ENCODE measurements around the gene CSF2RB. TPM values are rescaled to one million over a fixed set of nuclear protein-coding genes. Genes with fewer than 3 reads are reported as not detected.
A peak's percentile ranks its signal among the peaks of the same experiment; 100 is the strongest.

Gene CSF2RB
- total and polyA plus RNA-seq, 3 experiments from 2014 or later = 0.09 to 0.20 (median 0.13) TPM

- no peaks in the 10 kb centered on the region for H3K4me1 Mint-ChIP-seq
- no peaks in the 10 kb centered on the region for H3K9me3 ChIP-seq (ENCODE audit: low read length)
- ChIA-PET CTCF (interaction anchor here (0.7 to 1.1 kb wide), 2 partner anchors 107 to 143 kb away, joined by 3 read pairs; no protein-coding TSS in a partner anchor), POLR2A (interaction anchor here (0.5 kb wide), 1 partner anchor 16 kb away, joined by 5 read pairs; no protein-coding TSS in a partner anchor)
- H3K27ac ChIP-seq (ENCODE audit: low read depth, low read length) = no peak overlapping the region
- no peaks in the 10 kb centered on the region for H3K36me3 ChIP-seq (ENCODE audit: insufficient read depth, low read length)
- no peak overlapping the region for H3K4me3 ChIP-seq (ENCODE audit: low read length)
- H3K27ac Mint-ChIP-seq = no peak overlapping the region
- H3K9me3 Mint-ChIP-seq = peaks cover 0 to 2% (median 0%) of the 10 kb centered on the region in 5 donors
- H3K27me3 ChIP-seq (ENCODE audit: insufficient read depth, low read length, poor library complexity, severe bottlenecking) = no peaks in the 10 kb centered on the region
- no peak for DNase-seq
- no peak overlapping the region for H3K4me3 Mint-ChIP-seq
- peaks cover 19 to 35% of the 10 kb centered on the region in 2 donors for H3K27me3 Mint-ChIP-seq
- H3K4me1 ChIP-seq (ENCODE audit: insufficient read depth, low read length) = no peaks in the 10 kb centered on the region
- H3K36me3 Mint-ChIP-seq = no peaks in the 10 kb centered on the region
These were observed 49.9 kb downstream of the CSF2RB start for GRCh38 chr22:36963302-36963701.

DNA sequence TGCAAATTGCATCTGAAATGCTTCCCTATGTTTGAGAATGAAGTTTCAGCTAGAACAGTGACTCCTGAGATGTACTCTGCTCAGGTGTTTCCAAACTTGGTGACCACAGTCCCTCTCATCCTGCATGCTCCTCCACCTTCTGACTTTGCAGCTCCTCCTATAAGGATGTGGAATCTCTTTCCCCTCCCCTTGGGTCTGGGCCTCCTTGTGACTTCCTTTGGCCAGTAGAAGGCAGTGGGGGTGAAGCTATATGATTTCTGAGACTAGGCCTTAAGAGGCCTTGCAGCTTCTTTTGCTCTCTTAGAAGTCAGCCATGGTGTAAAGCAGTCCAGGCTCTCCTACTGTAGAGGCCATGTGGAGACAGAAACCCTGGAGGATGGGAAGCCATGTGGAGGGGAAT is 50.7 kb downstream of the CSF2RB start:
- peak overlapping the region in 1 of 8 donors; percentile 59 for H3K27ac Mint-ChIP-seq
- H3K36me3 Mint-ChIP-seq = no peaks in the 10 kb centered on the region
- H3K27me3 ChIP-seq (ENCODE audit: insufficient read depth, low read length, poor library complexity, severe bottlenecking) = no peaks in the 10 kb centered on the region
- H3K4me3 ChIP-seq (ENCODE audit: low read length) = no peak overlapping the region
- DNase-seq = no peak
- no peaks in the 10 kb centered on the region for H3K9me3 Mint-ChIP-seq
- H3K4me1 ChIP-seq (ENCODE audit: insufficient read depth, low read length) = no peaks in the 10 kb centered on the region
- no peak overlapping the region for H3K27ac ChIP-seq (ENCODE audit: low read depth, low read length)
- H3K4me3 Mint-ChIP-seq = no peak overlapping the region
- H3K36me3 ChIP-seq (ENCODE audit: insufficient read depth, low read length) = no peaks in the 10 kb centered on the region
- H3K27me3 Mint-ChIP-seq = peaks cover 17 to 35% of the 10 kb centered on the region in 2 donors
- H3K9me3 ChIP-seq (ENCODE audit: low read length) = no peaks in the 10 kb centered on the region
- H3K4me1 Mint-ChIP-seq = no peaks in the 10 kb centered on the region
- CTCF ChIA-PET = interaction anchor here (1.1 to 3.5 kb wide), 2 partner anchors 13 to 108 kb away, joined by 3 to 22 read pairs; no protein-coding TSS in a partner anchor
- POLR2A ChIA-PET = no interaction called here

DNA sequence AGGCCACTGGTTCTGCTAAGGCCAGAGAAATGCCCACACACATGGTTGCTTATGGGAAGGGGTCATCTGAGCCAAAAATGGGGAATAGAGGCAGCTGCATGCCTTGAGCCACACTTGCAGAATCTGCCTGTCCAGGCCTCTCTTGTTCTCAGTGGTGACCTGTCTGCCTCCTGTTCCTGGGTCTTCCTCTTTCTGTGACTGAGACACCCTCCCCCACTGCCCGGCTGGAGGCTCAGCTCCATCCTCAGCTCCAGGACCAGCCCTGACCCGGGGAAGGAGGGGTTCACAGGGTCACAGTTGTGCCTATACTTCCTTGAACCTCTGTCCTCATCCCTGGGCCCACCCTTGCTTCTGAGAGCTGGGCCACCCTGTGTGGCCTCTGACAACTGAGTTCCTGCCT is 52.3 kb downstream of the CSF2RB start:
- no peak for DNase-seq
- H3K36me3 ChIP-seq (ENCODE audit: insufficient read depth, low read length) = no peaks in the 10 kb centered on the region
- peaks cover 12 to 23% of the 10 kb centered on the region in 2 donors for H3K27me3 Mint-ChIP-seq
- no peaks in the 10 kb centered on the region for H3K27me3 ChIP-seq (ENCODE audit: insufficient read depth, low read length, poor library complexity, severe bottlenecking)
- H3K4me3 Mint-ChIP-seq = no peak overlapping the region
- H3K9me3 Mint-ChIP-seq = no peaks in the 10 kb centered on the region
- no peaks in the 10 kb centered on the region for H3K4me1 Mint-ChIP-seq
- no peak overlapping the region for H3K4me3 ChIP-seq (ENCODE audit: low read length)
- no peak overlapping the region for H3K27ac ChIP-seq (ENCODE audit: low read depth, low read length)
- CTCF ChIA-PET = interaction anchor here (1.0 to 3.5 kb wide), 2 partner anchors 11 to 19 kb away, joined by 3 to 22 read pairs; no protein-coding TSS in a partner anchor
- no peaks in the 10 kb centered on the region for H3K4me1 ChIP-seq (ENCODE audit: insufficient read depth, low read length)
- POLR2A ChIA-PET = no interaction called here
- no peaks in the 10 kb centered on the region for H3K9me3 ChIP-seq (ENCODE audit: low read length)
- H3K27ac Mint-ChIP-seq = no peak overlapping the region
- H3K36me3 Mint-ChIP-seq = no peaks in the 10 kb centered on the region

DNA sequence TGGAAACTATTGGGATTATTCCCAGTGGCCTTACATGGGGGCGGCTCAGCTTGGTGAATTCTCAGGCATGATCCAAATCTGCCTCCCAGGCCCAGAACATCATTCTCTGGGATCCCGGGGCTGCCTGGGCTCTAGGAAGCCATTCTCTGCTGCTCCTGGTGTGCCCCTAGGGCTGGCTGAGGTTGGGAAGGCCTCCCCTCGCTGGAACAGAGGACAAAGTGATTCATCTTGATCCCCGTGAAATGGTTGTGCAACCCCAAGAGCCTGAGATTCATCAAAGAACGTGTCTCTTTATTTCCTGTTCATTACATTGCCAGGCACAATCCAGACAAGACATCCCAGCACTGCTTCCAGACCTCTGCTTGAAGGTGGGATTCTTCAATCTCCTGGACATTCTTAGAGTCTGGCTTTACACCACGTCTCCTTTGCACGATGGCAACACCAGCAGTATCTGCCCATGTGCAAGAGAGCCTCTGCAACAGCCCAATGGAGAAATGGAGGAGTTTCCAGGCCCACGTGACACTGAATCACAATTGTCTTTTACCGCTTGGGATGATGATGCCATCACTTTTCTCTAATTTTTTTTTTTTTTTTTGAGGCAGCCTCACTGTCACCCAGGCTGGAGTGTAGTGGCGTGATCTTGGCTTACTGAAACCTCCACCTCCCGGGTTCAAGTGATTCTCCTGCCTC is 53.6 kb downstream of the CSF2RB start:
- no peaks in the 10 kb centered on the region for H3K4me1 ChIP-seq (ENCODE audit: insufficient read depth, low read length)
- H3K36me3 ChIP-seq (ENCODE audit: insufficient read depth, low read length) = no peaks in the 10 kb centered on the region
- Mint-ChIP-seq H3K27ac (peak overlapping the region in 1 of 8 donors; percentile 3), H3K4me3 (no peak overlapping the region), H3K27me3 (peaks cover 7 to 11% of the 10 kb centered on the region in 2 donors), H3K36me3 (no peaks in the 10 kb centered on the region), H3K4me1 (no peaks in the 10 kb centered on the region), H3K9me3 (no peaks in the 10 kb centered on the region)
- ChIA-PET CTCF (interaction anchor here (0.6 to 3.5 kb wide), 3 partner anchors 10 to 458 kb away, joined by 3 to 22 read pairs (median 4); no protein-coding TSS in a partner anchor), POLR2A (no interaction called here)
- H3K4me3 ChIP-seq (ENCODE audit: low read length) = no peak overlapping the region
- no peak for DNase-seq
- no peaks in the 10 kb centered on the region for H3K9me3 ChIP-seq (ENCODE audit: low read length)
- no peaks in the 10 kb centered on the region for H3K27me3 ChIP-seq (ENCODE audit: insufficient read depth, low read length, poor library complexity, severe bottlenecking)
- H3K27ac ChIP-seq (ENCODE audit: low read depth, low read length) = no peak overlapping the region

GRCh38 chr22:36968249-36968964 is 55.0 kb downstream of the CSF2RB start:
- no peak overlapping the region for H3K27ac Mint-ChIP-seq
- no peaks in the 10 kb centered on the region for H3K4me1 Mint-ChIP-seq
- H3K9me3 Mint-ChIP-seq = no peaks in the 10 kb centered on the region
- Histone ChIP-seq H3K36me3 (ENCODE audit: insufficient read depth, low read length) (no peaks in the 10 kb centered on the region), H3K27me3 (ENCODE audit: insufficient read depth, low read length, poor library complexity, severe bottlenecking) (no peaks in the 10 kb centered on the region), H3K9me3 (ENCODE audit: low read length) (no peaks in the 10 kb centered on the region), H3K4me1 (ENCODE audit: insufficient read depth, low read length) (no peaks in the 10 kb centered on the region), H3K27ac (ENCODE audit: low read depth, low read length) (no peak overlapping the region), H3K4me3 (ENCODE audit: low read length) (no peak overlapping the region)
- CTCF ChIA-PET = interaction anchor here (1.4 kb wide), 2 partner anchors 9 to 112 kb away, joined by 4 to 7 read pairs; no protein-coding TSS in a partner anchor
- no peaks in the 10 kb centered on the region for H3K36me3 Mint-ChIP-seq
- POLR2A ChIA-PET = no interaction called here
- H3K4me3 Mint-ChIP-seq = no peak overlapping the region
- DNase-seq = no peak
- H3K27me3 Mint-ChIP-seq = peaks cover 2 to 5% of the 10 kb centered on the region in 2 donors

- Histone ChIP-seq H3K27ac (ENCODE audit: low read depth, low read length) (no peak overlapping the region), H3K36me3 (ENCODE audit: insufficient read depth, low read length) (no peaks in the 10 kb centered on the region), H3K4me1 (ENCODE audit: insufficient read depth, low read length) (no peaks in the 10 kb centered on the region), H3K4me3 (ENCODE audit: low read length) (no peak overlapping the region), H3K27me3 (ENCODE audit: insufficient read depth, low read length, poor library complexity, severe bottlenecking) (no peaks in the 10 kb centered on the region), H3K9me3 (ENCODE audit: low read length) (no peaks in the 10 kb centered on the region)
- DNase-seq = no peak
- POLR2A ChIA-PET = no interaction called here
- Mint-ChIP-seq H3K4me1 (no peaks in the 10 kb centered on the region), H3K9me3 (no peaks in the 10 kb centered on the region), H3K27me3 (peaks cover 0 to 3% of the 10 kb centered on the region in 2 donors), H3K27ac (peak overlapping the region in 1 of 8 donors; percentile 66), H3K36me3 (no peaks in the 10 kb centered on the region), H3K4me3 (no peak overlapping the region)
- CTCF ChIA-PET = no interaction called here
These were observed 58.1 kb downstream of the CSF2RB start for GRCh38 chr22:36971341-36972125.

- no peak overlapping the region for H3K27ac ChIP-seq (ENCODE audit: low read depth, low read length)
- no peaks in the 10 kb centered on the region for H3K9me3 Mint-ChIP-seq
- H3K9me3 ChIP-seq (ENCODE audit: low read length) = no peaks in the 10 kb centered on the region
- H3K36me3 ChIP-seq (ENCODE audit: insufficient read depth, low read length) = no peaks in the 10 kb centered on the region
- ChIA-PET POLR2A (interaction anchor here (0.7 kb wide), 1 partner anchor 146 kb away, joined by 3 read pairs; no protein-coding TSS in a partner anchor), CTCF (interaction anchor here (0.7 to 3.8 kb wide), 17 partner anchors 11 to 328 kb away, joined by 3 to 22 read pairs (median 4); partner anchors contain the start of gene IFT27)
- H3K27me3 ChIP-seq (ENCODE audit: insufficient read depth, low read length, poor library complexity, severe bottlenecking) = no peaks in the 10 kb centered on the region
- DNase-seq = no peak
- peaks cover 11% of the 10 kb centered on the region for H3K4me1 ChIP-seq (ENCODE audit: insufficient read depth, low read length)
- peaks cover 0 to 3% (median 0%) of the 10 kb centered on the region in 3 donors for H3K36me3 Mint-ChIP-seq
- H3K27me3 Mint-ChIP-seq = peaks cover 3 to 4% of the 10 kb centered on the region in 2 donors
- H3K4me3 Mint-ChIP-seq = peak overlapping the region in 6 of 7 donors; percentile 80 to 99 (median 94)
- H3K4me3 ChIP-seq (ENCODE audit: low read length) = no peak overlapping the region
- H3K27ac Mint-ChIP-seq = peak overlapping the region in 3 of 8 donors; percentile 62 to 96 (median 93)
- H3K4me1 Mint-ChIP-seq = peaks cover 8 to 13% (median 11%) of the 10 kb centered on the region in 3 donors
These were observed 63.2 kb downstream of the CSF2RB start for GRCh38 chr22:36976606-36977005.

Measured in CD8-positive, alpha-beta memory T cell (primary cell).